Trophoblast cell (in vitro differentiated cells and primary cell): ENCODE results near the gene OLIG2.

Experiments
- DNase-seq, 2 donors: peaks; one replicate each; pipeline ENCODE4 v3.0.0-alpha.2; 2016
- H2AFZ ChIP-seq: 2 replicates; pipeline ENCODE4 v1.6.1; 2013; ENCODE audit warnings: low read length, moderate library complexity, mild to moderate bottlenecking; ENCODE audit not compliant: insufficient read depth, poor library complexity
- H2AK5ac ChIP-seq: 2 replicates; pipeline ENCODE4 v1.6.1; 2013; ENCODE audit warnings: mild to moderate bottlenecking, low read length
- H2BK120ac ChIP-seq: 2 replicates; pipeline ENCODE4 v1.6.1; 2013; ENCODE audit warnings: low read length, mild to moderate bottlenecking, moderate library complexity; ENCODE audit not compliant: insufficient read depth, poor library complexity
- H2BK12ac ChIP-seq: 2 replicates; pipeline ENCODE4 v1.6.1; 2013; ENCODE audit warnings: mild to moderate bottlenecking, low read length, moderate library complexity
- H2BK5ac ChIP-seq: 2 replicates; pipeline ENCODE4 v1.6.1; 2013; ENCODE audit warnings: low read length, low read depth, moderate library complexity, mild to moderate bottlenecking; ENCODE audit not compliant: poor library complexity
- H3K14ac ChIP-seq: 2 replicates; pipeline ENCODE4 v1.6.1; 2013; ENCODE audit warnings: mild to moderate bottlenecking, low read length
- H3K18ac ChIP-seq: 2 replicates; pipeline ENCODE4 v1.6.1; 2013; ENCODE audit warnings: mild to moderate bottlenecking, low read length
- H3K23ac ChIP-seq: 2 replicates; pipeline ENCODE4 v1.6.1; 2013; ENCODE audit warnings: low read length
- H3K27ac ChIP-seq: 2 replicates; pipeline ENCODE4 v1.5.1; 2013; ENCODE audit warnings: low read depth, mild to moderate bottlenecking, inconsistent platforms, low read length, moderate library complexity
- H3K27me3 ChIP-seq: 2 replicates; pipeline ENCODE4 v1.6.1; 2013; ENCODE audit warnings: inconsistent platforms, mild to moderate bottlenecking, low read length, moderate library complexity; ENCODE audit not compliant: insufficient read depth
- H3K36me3 ChIP-seq, 2 experiments: 1 replicate in 1 of 2; 2 replicates in 1 of 2; pipeline ENCODE4 v1.6.1; 2013; ENCODE audit warnings: low read length in 2 of 2, mild to moderate bottlenecking in 2 of 2, moderate library complexity in 1 of 2; ENCODE audit not compliant: insufficient read depth in 2 of 2, control insufficient read depth in 1 of 2
- H3K4ac ChIP-seq: 2 replicates; pipeline ENCODE4 v1.6.1; 2013; ENCODE audit warnings: low read depth, mild to moderate bottlenecking, low read length, moderate library complexity
- H3K4me1 ChIP-seq, 2 experiments: 1 replicate in 1 of 2; 2 replicates in 1 of 2; pipeline ENCODE4 v1.6.1; 2013; ENCODE audit warnings: low read length in 2 of 2, mild to moderate bottlenecking in 2 of 2, moderate library complexity in 1 of 2; ENCODE audit not compliant: insufficient read depth in 2 of 2, control insufficient read depth in 1 of 2
- H3K4me2 ChIP-seq: 2 replicates; pipeline ENCODE4 v1.6.1; 2013; ENCODE audit warnings: inconsistent platforms, mild to moderate bottlenecking, low read length, moderate library complexity
- H3K4me3 ChIP-seq: 2 replicates; pipeline ENCODE4 v1.5.1; 2013; ENCODE audit warnings: mild to moderate bottlenecking, low read depth, low read length, inconsistent platforms
- H3K79me1 ChIP-seq: one replicate; pipeline ENCODE4 v1.6.1; 2013; ENCODE audit warnings: low read length
- H3K79me2 ChIP-seq: 2 replicates; pipeline ENCODE4 v1.6.1; 2013; ENCODE audit warnings: low read length, mild to moderate bottlenecking; ENCODE audit not compliant: control insufficient read depth, insufficient read depth, poor library complexity
- H3K9ac ChIP-seq: 2 replicates; pipeline ENCODE4 v1.6.1; 2013; ENCODE audit warnings: mild to moderate bottlenecking, low read length
- H3K9me3 ChIP-seq: 2 replicates; pipeline ENCODE4 v1.6.1; 2013; ENCODE audit warnings: low read depth, mild to moderate bottlenecking, control low read depth, inconsistent platforms, low read length; ENCODE audit not compliant: insufficient read depth
- H4K12ac ChIP-seq: 2 replicates; pipeline ENCODE4 v1.6.1; 2013; ENCODE audit warnings: low read depth, mild to moderate bottlenecking, low read length, moderate library complexity
- H4K8ac ChIP-seq: 2 replicates; pipeline ENCODE4 v1.6.1; 2013; ENCODE audit warnings: low read depth, mild to moderate bottlenecking, low read length, moderate library complexity
- H4K91ac ChIP-seq: one replicate; pipeline ENCODE4 v1.6.1; 2013; ENCODE audit warnings: low read depth, mild to moderate bottlenecking, low read length, moderate library complexity
- WGBS: extraction: QIAGEN DNeasy Blood & Tissue Kit; methylation state at CpG from one replicate; pipeline ENCODE4 v1.1.7; 2013; ENCODE audit warnings: missing lambda C conversion rate; ENCODE audit not compliant: insufficient read length, insufficient coverage; ENCODE audit errors: extremely low coverage; 5-methylcytosine and 5-hydroxymethylcytosine counted together

Gene OLIG2

DNA sequence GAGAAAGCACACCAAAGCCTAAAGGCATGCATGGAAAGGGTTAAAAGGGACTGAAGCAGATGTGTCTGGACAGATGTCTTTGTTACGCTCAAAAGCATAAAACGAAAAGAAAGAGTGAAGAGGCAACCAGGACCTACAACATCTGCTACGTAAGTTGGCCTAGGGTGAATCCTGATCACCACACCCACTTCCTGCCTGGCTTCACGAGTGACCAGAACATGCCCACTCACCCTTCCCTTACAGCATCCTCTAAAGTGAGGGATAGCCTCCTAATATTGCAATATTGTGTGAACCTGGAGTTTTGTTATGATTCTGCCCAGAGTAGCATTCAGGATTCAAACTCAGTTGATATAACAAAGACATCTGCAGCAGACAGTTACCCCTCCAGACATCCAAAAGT is 10.6 kb upstream of the OLIG2 start:
- H3K9ac ChIP-seq: no peak overlapping the region
- peaks cover 1% of the 10 kb centered on the region for H3K9me3 ChIP-seq
- H2BK5ac ChIP-seq: no peak overlapping the region
- no peak overlapping the region for H3K14ac ChIP-seq
- no peak overlapping the region for H4K8ac ChIP-seq
- no CpG with 5 or more reads among the region's 4 CpGs for WGBS
- no peak overlapping the region for H3K4me2 ChIP-seq
- DNase-seq: no peak
- no peak overlapping the region for H3K27ac ChIP-seq
- H3K23ac ChIP-seq: no peak overlapping the region
- H2BK12ac ChIP-seq: no peak overlapping the region
- H2AFZ ChIP-seq: no peak overlapping the region
- H3K18ac ChIP-seq: no peak overlapping the region
- no peak overlapping the region for H2AK5ac ChIP-seq
- no peak overlapping the region for H2BK120ac ChIP-seq
- peaks cover 4% of the 10 kb centered on the region in 2 experiments for H3K4me1 ChIP-seq
- H3K79me2 ChIP-seq: no peaks in the 10 kb centered on the region
- no peak overlapping the region for H3K4ac ChIP-seq
- H3K36me3 ChIP-seq: no peaks in the 10 kb centered on the region
- H4K12ac ChIP-seq: no peak overlapping the region
- peaks cover 19% of the 10 kb centered on the region for H3K27me3 ChIP-seq
- no peak overlapping the region for H4K91ac ChIP-seq
- H3K4me3 ChIP-seq: no peak overlapping the region
- no peaks in the 10 kb centered on the region for H3K79me1 ChIP-seq

DNA sequence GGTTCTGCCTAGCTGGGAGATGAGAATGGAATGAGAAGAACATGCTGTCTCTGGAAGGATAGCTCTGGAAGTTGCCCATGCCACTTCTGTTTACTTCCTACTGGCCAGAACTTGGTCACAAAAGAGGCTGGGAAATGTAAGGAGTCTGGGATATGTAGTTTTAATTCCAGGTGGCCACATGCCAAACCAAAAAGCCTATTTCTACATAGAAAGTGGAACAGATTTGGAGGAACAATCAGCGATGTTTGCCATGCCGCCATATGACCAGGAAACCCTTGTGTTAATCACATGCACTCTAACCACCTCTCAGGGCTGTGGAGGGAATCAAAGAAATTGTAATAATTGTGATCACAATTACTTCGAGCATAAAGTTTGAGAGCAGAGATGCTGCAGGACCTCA is 10.0 kb upstream of the OLIG2 start:
- Histone ChIP-seq H3K79me1 (no peaks in the 10 kb centered on the region), H2BK5ac (no peak overlapping the region), H4K91ac (no peak overlapping the region), H3K18ac (no peak overlapping the region), H2AFZ (no peak overlapping the region), H3K27me3 (peaks cover 21% of the 10 kb centered on the region), H3K4me2 (no peak overlapping the region), H4K12ac (no peak overlapping the region), H3K4me3 (no peak overlapping the region), H3K23ac (no peak overlapping the region), H3K4ac (no peak overlapping the region), H3K4me1 (peaks cover 9 to 10% of the 10 kb centered on the region in 2 experiments), H2BK120ac (no peak overlapping the region), H4K8ac (no peak overlapping the region), H2AK5ac (no peak overlapping the region), H3K27ac (no peak overlapping the region), H3K36me3 (no peaks in the 10 kb centered on the region), H2BK12ac (no peak overlapping the region), H3K14ac (no peak overlapping the region), H3K9ac (no peak overlapping the region), H3K79me2 (no peaks in the 10 kb centered on the region), H3K9me3 (peaks cover 1% of the 10 kb centered on the region)
- DNase-seq: no peak
- WGBS: no CpG with 5 or more reads among the region's 3 CpGs

DNA sequence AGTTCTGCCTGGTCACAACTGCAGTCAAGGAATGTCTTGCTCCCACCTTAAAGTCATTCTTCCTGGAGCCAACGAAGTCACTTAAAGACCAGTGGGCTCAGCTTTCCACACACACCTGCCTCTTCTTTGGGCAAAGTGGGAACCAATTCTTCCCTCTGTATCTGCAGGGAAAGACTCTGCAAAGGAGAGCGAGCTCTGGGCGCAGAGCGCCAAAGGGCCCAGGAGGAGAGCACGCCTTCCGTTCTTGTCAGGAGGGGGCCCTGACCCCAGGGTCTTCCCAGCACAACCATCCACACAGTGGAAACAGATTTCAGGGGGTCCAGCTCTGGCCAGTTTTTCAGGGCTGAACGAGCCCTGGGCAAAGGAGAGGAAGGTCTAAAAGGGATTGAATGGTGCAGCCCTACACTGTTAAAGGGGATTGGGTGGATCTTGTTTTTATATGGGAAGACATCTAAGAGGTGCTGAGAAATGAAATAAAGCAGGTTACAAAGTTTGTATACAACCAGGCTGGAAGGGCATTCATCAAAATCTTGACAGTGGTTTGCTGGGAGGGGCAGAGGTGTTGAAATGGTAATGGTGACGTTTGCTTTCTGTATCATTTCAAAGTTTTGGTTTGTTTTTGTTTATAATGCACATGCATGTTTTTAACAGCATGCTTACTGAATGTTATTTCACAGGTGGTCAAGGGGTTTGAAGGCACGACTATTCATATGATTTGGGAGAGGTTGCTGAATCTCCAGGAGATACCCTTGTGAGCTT is 6.8 kb upstream of the OLIG2 start:
- Histone ChIP-seq H3K9ac (no peak overlapping the region), H2BK12ac (no peak overlapping the region), H2AK5ac (no peak overlapping the region), H3K27me3 (peaks cover 52% of the 10 kb centered on the region), H3K4me3 (no peak overlapping the region), H3K79me1 (no peaks in the 10 kb centered on the region), H4K12ac (no peak overlapping the region), H3K14ac (no peak overlapping the region), H2BK5ac (no peak overlapping the region), H3K4me2 (no peak overlapping the region), H3K9me3 (peaks cover 1% of the 10 kb centered on the region), H3K27ac (no peak overlapping the region), H4K91ac (no peak overlapping the region), H3K4ac (no peak overlapping the region), H3K18ac (no peak overlapping the region), H2BK120ac (no peak overlapping the region), H3K36me3 (no peaks in the 10 kb centered on the region), H3K79me2 (no peaks in the 10 kb centered on the region), H4K8ac (no peak overlapping the region), H2AFZ (no peak overlapping the region), H3K4me1 (peaks cover 9 to 12% of the 10 kb centered on the region in 2 experiments), H3K23ac (no peak overlapping the region)
- no peak for DNase-seq
- no CpG with 5 or more reads among the region's 9 CpGs for WGBS

DNA sequence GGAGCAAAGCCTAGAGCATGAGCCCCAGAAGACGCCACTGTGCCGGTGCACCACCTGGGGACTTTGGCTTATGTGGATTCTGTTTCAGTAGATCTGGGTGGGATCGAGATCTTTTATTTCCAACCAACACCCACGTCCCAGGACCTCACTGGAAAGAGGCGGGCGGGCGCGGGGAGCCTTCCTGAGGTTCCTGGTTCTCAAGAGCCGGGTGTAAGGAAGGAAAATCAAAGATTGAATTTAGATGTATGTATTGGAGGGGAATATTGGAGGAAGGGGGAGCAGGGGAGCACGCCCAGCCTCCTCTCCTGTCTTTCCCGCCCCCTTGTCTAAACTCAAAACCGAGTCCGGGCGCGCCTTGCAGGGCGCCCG is 6.2 kb upstream of the OLIG2 start:
- H2BK5ac ChIP-seq: no peak overlapping the region
- no peak overlapping the region for H2BK12ac ChIP-seq
- no peak overlapping the region for H4K8ac ChIP-seq
- DNase-seq: no peak
- H3K27me3 ChIP-seq: peaks cover 57% of the 10 kb centered on the region
- H3K23ac ChIP-seq: no peak overlapping the region
- H4K91ac ChIP-seq: no peak overlapping the region
- no peak overlapping the region for H3K4ac ChIP-seq
- no peak overlapping the region for H3K18ac ChIP-seq
- peaks cover 3% of the 10 kb centered on the region for H3K9me3 ChIP-seq
- H4K12ac ChIP-seq: no peak overlapping the region
- H3K4me2 ChIP-seq: peak overlapping the region; percentile 55
- H2AK5ac ChIP-seq: no peak overlapping the region
- no peaks in the 10 kb centered on the region for H3K79me1 ChIP-seq
- peaks cover 9 to 12% of the 10 kb centered on the region in 2 experiments for H3K4me1 ChIP-seq
- H3K79me2 ChIP-seq: no peaks in the 10 kb centered on the region
- H3K27ac ChIP-seq: no peak overlapping the region
- no peak overlapping the region for H3K9ac ChIP-seq
- no peak overlapping the region for H2AFZ ChIP-seq
- H3K14ac ChIP-seq: no peak overlapping the region
- H3K36me3 ChIP-seq: no peaks in the 10 kb centered on the region
- H2BK120ac ChIP-seq: no peak overlapping the region
- no peak overlapping the region for H3K4me3 ChIP-seq
- no CpG with 5 or more reads among the region's 17 CpGs for WGBS
